MM.1S (cell line): ENCODE measurements around the gene MPZL2.

ENCODE experiments used
- CTCF ChIP-seq: fragments of 300-600 bp; sonication (generic); IDR thresholded peaks from 2 replicates; pipeline ENCODE4 v1.5.1; 2016; ENCODE audit warnings: antibody characterized with exemption, low read length, mixed read lengths
- EZH2 ChIP-seq: fragments of 300-600 bp; sonication (generic); optimal IDR thresholded peaks from 2 replicates; pipeline ENCODE3; 2017; ENCODE audit warnings: low read depth, mild to moderate bottlenecking, antibody characterized with exemption, low read length, mixed read lengths
- EZH2phosphoT487 ChIP-seq: fragments of 300-600 bp; sonication (generic); IDR thresholded peaks from 2 replicates; pipeline ENCODE4 v1.6.1; 2018; ENCODE audit warnings: antibody characterized with exemption, low read length

GRCh38 chr11:118241764-118242098 lies 22.4 kb downstream of the MPZL2 start:
- TF ChIP-seq CTCF (no peak), EZH2 (no peak), EZH2phosphoT487 (no peak)
